KG1 (cell line): Measurements from ENCODE around the gene CETP.
"Not testable (repeated sequence)": the region's sequence is repeated elsewhere in the genome, so short reads cannot be mapped to it uniquely, and the experiment has no call there.

ENCODE experiments used
- DNase-seq: peaks from one replicate; lab custom pipeline; 2025; lab: John Stamatoyannopoulos, UW

Gene CETP

GRCh38 chr16:56998861-56999260, 37.1 kb downstream of the CETP start:
- DNase-seq = no peak

GRCh38 chr16:56999409-57000270, 37.9 kb downstream of the CETP start:
- DNase-seq = no peak

- DNase-seq = no peak
Observed at GRCh38 chr16:57000271-57001025, 38.7 kb downstream of the CETP start.

- DNase-seq = no peak
Observed at GRCh38 chr16:57001026-57001679, 39.4 kb downstream of the CETP start.

GRCh38 chr16:57003439-57004386, 42.0 kb downstream of the CETP start:
- DNase-seq = no peak

- DNase-seq = no peak
Observed at GRCh38 chr16:57004387-57005250, 42.9 kb downstream of the CETP start.

- DNase-seq = not testable (repeated sequence)
Observed at GRCh38 chr16:57005597-57005996, 43.8 kb downstream of the CETP start.

- DNase-seq = no peak
Observed at GRCh38 chr16:57007050-57007449, 45.3 kb downstream of the CETP start.

GRCh38 chr16:57007530-57007929, 45.8 kb downstream of the CETP start:
- DNase-seq = no peak

- DNase-seq = no peak
Observed at GRCh38 chr16:57008440-57008839, 46.7 kb downstream of the CETP start.

- DNase-seq = no peak
Observed at GRCh38 chr16:57009643-57010170, 48.0 kb downstream of the CETP start.

- DNase-seq = no peak
Observed at GRCh38 chr16:57012353-57012752, 50.6 kb downstream of the CETP start.

GRCh38 chr16:57013229-57013628, 51.5 kb downstream of the CETP start:
- DNase-seq = no peak

GRCh38 chr16:57013902-57014301, 52.2 kb downstream of the CETP start:
- no peak for DNase-seq

- no peak for DNase-seq
Observed at GRCh38 chr16:57016301-57016700, 54.6 kb downstream of the CETP start.

- DNase-seq = no peak
Observed at GRCh38 chr16:57016831-57017230, 55.1 kb downstream of the CETP start.

- DNase-seq = no peak
Observed at GRCh38 chr16:57017251-57017650, 55.5 kb downstream of the CETP start.

- DNase-seq = no peak
Observed at GRCh38 chr16:57019746-57020145, 58.0 kb downstream of the CETP start.

GRCh38 chr16:57020651-57021050, 58.9 kb downstream of the CETP start:
- no peak for DNase-seq

- DNase-seq = no peak
Observed at GRCh38 chr16:57021757-57022156, 60.0 kb downstream of the CETP start.
